GM18907 (cell line): ENCODE measurements around the gene MEAK7.

Source experiments
- ATAC-seq: cut with Tn5 transposase; IDR thresholded peaks from one replicate; pipeline ENCODE4 v1.9.1; 2021; ENCODE audit warnings: mild to moderate bottlenecking, moderate library complexity; ENCODE audit not compliant: unreplicated experiment

The MEAK7 gene, protein sequence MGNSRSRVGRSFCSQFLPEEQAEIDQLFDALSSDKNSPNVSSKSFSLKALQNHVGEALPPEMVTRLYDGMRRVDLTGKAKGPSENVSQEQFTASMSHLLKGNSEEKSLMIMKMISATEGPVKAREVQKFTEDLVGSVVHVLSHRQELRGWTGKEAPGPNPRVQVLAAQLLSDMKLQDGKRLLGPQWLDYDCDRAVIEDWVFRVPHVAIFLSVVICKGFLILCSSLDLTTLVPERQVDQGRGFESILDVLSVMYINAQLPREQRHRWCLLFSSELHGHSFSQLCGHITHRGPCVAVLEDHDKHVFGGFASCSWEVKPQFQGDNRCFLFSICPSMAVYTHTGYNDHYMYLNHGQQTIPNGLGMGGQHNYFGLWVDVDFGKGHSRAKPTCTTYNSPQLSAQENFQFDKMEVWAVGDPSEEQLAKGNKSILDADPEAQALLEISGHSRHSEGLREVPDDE

DNA sequence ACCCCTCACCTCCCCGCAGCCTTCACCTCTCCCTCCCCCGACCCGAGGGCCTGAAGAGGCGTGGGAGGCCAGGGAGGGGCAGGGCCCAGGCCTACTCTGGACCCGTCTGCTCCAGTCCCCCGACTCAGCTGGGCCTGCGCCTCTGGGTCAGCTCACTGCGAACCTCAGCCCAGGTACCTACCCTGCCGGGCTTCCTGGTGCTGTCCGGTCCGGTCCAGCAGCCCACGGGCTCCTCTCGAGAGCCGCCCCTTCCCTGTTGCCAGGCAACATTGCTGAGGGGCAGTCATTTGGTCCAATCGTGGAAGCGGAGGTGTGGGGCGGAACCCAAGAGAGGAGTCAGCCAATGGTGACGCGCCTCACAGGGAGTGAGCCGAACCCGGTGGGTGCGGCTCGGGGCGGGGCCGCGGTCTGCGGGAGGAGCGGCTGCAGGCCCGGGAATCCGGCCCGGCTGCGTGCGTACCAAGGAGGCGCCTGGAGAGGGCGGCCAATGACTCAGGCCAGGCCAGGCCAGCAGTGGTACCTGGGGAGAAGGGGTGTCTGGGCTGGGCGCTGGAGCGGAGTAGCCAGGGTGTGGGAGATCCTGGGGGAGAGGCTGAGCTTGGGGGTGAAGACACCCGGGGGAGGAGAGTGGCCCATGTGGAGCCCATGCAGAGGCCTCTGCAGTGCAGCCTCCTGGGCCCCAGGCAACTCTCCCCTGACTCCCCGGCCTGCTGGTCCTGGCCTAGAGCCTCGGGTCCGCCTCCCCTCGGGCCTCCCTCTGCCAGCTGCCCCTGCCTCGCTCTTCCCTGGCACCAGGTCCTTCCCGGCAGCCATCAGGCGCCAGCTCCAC is at the start of gene MEAK7:
Gene MEAK7 (minus strand): TSS at position 240 of the 829 bp plus-strand sequence. CDS start 6,573 bp downstream, outside the sequence.
- ATAC-seq = peak; percentile 96

DNA sequence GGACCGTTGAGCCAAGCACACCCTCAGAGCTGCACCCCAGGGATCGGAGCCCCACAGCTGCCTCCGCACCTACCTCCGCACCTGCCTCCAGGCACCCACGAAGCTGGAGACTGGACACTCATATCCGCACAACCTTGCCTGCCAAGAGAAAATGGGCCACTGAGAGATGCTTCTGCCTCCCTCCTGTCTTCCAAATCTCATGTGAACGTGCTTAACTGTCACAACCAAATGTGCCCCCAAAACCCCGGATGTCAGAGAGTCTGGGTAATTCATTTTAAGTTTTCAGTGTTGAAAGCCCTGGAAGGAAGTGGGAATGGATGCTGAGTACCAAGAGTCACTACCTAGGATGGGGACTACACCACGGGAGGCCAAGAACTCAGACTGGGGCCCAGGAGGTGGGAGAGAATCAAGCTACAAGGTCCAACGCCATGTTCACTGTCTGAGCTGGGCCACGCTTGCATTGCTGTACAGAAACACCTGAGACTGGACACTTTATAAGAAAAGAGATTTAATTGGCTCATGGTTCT is 49.5 kb upstream of the MEAK7 start:
- no peak for ATAC-seq

DNA sequence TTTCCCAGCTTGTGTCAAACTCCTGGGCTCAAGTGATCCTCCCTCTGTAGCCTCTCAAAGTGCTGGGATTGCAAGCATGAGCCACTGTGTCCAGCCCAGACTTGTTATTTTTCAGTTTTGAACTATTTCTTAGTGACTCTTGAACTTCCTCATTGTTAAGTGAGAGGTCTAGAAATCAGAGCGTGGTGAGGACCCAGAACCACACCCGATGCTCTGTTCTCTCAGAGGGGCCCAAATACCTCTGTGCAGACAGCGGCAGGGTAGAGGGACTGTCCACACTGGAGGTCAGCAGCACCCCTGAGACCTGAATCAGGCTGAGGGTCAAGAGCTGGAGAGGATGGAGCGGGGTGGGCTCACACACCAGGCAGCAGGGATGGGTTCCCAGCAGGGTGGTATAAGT is 47.7 kb upstream of the MEAK7 start:
- ATAC-seq = no peak

DNA sequence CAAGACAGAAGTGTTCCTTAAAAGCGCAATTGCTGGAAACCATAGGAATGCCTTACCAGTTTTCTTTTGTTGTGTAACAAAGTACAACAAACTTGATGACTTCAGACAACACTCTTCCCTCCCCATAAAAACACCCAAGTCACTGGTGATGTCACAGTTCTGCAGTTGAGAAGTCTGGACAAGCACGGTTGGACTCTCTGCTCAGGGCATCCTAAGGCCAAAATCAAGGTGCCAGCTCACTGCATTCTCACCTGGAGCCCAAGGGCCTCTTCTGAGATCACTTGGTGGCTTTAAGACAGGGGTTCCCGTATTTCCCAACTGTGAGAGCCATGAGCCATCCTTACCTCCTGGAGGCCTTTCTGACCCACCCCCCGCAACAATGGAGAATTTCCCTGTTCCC is 45.6 kb upstream of the MEAK7 start:
- no peak for ATAC-seq

DNA sequence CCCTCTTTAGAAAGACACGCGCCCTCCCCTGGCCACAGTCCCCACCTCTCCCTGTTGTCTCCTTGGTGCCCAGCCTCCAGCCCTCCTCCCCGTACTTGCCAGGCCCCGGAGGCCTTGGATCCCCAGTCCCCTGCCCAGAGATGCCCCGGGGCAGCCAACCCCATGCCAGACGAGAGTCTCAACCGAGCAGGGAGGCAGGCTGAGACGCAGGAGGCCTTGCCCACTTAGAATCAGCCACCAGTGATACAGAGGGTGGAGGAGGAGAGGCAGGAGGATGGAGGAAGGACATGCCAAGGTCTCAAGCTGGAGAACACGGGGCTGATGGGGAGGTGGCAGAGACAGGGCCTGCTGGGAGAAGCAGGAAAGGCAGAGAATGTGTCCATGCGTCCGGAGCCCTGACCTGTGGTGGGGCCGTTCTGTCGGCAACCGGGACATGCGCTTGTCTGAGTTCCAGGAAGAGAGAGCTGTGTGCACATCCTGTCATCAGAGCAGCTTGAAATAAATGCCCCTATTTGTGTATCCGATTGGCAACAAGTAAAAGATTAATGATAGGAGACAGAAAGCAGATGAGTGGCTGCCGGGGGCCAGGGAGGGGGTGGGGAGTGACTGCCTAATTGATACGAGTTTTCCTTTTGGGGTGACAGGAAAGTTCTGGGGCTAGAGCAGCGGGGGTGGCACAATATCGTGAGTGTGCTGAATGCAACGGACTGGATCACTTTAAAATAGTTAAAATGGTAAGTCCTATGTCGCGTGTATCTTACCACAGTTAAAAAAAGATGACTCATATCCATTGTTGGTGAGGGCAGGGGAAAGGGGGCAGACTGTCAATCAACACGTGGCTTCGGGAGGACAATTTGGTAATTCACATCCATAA is 44.7 kb upstream of the MEAK7 start:
- ATAC-seq = peak; percentile 76

DNA sequence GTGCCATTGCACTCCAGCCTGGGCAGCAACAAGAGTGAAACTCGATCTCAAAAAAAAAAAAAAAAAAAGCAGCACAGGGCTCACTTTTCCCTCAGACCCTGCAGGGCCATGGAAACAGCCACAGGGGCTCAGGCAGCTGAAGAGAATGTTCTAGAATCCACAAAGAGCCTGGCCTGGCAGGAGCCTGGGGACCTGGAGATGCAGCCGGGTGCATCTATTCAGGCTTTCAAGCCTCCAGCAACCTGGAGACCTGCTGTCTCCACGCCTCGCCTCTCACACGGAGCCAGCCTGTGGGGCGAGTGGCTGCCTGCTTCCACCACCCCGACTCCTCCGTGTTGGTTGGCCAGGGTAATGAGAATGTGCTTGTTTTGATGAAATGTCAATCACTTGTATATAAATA is 44.0 kb upstream of the MEAK7 start:
- no peak for ATAC-seq

DNA sequence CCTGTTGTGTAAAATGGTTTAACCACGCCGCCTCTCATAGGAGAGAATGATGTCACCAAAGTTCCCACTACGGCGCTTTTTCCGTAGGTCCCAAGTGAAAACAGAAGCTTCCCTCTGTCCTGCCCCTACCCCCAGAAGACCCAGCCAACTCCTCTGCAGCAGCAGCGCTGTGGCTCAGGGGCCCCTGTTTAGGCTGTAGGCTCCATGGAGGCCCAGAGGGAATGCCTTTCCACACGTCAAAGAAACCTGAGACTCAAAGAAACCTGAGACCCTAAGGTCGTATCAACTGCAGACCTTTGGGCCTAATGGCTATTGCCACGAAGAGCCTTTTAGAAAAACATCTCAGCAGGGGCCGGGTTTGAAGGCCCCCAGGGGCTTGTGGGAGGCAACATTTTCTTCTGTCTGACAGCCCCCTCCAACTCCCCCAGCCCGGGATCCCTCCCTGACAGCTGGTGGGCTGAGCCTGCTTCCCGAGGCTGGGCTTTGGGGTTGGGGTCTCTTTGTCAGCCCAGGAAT is 43.1 kb upstream of the MEAK7 start:
- ATAC-seq = no peak

DNA sequence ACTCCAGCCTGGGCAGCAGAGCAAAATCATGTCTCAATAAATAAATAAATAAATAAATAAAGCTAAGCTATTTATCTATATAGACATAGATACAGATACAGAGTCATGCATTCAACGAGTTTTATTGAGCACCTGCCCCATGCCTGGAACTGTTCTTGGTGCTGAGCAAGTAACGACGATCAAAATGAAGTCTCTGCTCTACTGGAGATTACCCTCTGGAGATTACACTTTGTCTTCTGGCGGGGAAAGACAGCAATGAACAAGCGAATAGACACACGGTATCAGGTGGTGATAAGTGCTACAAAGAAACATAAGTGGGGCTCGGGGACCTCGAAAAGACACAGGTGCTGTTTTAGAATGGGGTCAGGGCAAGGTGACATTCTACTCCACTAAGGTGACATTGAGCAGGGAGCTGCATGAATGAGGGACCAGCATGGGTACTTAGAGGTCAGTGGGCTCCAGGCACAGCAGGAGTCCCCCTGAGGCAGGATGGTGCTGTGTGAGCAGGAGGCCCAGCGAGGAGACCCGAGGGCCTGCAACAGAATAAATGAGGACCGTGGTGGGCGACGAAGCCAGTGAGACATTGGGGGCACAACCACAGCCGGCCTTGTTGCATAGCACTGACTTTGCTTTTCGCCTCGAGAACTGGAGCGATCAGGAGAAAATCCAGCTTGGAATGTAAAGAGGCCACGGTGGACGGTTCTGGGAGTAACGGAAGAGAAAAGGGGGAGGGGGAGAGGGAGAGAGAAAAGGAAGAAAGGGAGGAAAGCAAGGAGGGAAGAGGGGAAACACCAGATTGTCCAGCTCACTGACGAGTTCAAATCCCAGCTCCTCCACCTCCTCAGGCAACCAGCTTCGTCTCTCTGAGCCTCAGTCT is 42.4 kb upstream of the MEAK7 start:
- ATAC-seq = no peak

DNA sequence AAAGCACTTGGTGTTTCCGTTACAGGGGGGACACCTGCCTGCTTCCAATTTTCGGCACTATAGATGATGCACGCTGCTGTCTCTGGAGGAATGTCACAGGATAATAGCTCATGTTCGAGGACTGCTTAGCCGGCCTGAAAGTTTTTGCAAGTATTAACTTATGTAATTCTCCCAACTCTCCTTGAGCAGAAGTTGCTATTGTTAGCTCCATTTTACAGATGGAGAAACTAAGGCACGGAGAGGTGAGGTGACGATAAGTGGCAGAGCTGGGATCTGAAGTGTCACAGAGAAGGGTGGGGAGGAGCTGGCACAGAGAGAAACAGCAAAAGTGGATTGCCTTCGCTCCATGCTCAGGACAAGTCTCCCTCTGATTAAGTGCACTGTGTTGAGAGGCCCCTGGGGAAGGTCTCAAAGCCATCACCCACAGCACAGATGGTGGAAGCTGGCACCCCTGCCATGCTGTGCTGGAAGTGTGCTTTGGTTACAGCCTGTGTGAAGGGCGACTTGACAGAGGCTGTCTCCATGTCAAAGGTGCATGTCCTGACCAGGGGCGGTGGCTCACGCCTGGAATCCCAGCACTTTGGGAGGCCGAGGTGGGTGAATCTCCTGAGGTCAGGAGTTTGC is 40.8 kb upstream of the MEAK7 start:
- no peak for ATAC-seq

DNA sequence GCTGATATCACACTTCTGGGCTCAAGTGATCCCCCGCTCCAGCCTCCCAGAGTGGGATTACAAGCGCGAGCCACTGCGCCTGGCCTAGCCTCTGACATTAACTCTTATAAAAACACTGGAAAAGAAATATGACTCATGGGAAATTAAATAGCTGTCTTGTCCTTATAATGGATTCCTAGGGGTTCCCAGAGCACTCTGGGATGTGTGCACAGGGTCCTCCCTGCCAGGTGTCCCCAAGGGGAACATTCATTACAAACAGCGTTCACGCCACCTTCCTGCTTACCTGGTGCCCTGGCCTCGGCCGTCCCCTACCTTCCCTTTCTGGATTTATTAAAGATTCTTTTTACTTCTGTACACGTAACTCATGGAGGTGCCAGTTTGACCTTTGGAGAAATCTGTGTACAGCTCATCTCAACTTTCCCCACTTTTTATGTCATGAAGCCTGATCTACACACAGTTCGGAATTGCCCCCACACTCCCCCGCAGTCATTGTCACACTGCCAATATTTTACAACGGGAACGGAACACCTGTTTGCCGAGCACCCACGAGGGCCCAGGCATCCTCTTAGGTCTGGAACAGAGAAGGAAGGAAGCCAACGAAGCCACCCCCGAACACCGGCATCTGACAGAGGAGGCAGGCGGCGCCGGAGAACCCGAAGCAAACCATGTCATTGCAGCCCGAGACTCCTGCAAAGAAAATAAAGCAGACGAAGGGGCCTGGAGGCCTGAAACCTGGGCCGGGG is 39.7 kb upstream of the MEAK7 start:
- ATAC-seq = no peak

DNA sequence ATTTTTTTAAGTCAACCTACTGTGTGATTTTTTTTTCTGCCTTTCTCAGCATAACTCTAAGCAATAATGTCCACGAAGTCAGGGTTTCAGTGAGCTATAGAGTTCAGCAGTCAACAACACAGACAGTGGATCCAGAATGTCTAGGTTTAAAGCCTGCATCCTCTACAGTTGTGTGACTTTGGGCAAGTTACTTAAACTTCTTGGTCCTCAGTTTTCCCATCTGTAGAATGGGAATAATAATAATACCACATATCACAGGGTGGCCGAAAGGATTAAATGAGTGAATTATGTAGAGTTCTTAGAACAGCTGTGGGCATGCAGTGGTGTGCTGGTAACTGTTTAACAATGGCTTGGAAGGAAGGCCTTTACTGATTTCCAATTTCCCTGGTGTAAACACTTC is 38.8 kb upstream of the MEAK7 start:
- ATAC-seq = no peak

DNA sequence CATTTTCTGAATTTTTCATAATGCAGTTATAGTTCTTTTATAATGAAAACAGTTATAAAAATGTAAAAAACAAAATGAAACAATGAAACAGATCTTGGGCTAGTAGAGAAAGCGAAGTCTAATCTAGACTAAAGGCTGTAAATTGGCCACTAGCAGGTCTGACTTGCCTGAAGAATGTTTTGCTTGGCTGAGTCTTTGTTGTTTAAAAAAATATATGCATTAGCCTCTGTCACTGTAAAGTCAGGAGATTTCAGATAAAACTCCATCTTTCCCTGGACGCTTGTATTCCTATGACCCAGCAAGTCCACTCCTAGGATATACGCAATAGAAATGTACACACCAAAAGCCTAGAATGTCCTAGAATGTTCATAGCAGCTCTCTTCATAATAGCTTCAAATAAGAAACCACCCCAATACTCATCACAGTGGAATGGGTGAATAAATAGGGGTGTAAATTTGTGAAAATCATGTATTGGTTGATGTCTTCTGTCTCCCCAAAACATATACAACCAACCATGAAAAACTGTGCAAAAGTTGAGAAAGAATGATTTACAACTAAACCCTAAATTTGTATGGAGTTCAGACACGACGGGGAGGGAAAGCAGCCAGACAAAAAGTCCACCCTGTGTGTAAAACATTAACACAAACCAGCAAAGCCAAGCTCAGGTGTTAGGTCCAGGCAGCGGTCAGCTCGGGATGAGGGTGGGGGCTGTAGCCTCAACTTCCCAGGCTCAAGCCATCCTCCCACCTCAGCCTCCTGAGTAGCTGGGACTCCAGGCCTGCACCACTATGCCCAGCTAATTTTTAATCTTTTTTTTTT is 37.7 kb upstream of the MEAK7 start:
- ATAC-seq = no peak

DNA sequence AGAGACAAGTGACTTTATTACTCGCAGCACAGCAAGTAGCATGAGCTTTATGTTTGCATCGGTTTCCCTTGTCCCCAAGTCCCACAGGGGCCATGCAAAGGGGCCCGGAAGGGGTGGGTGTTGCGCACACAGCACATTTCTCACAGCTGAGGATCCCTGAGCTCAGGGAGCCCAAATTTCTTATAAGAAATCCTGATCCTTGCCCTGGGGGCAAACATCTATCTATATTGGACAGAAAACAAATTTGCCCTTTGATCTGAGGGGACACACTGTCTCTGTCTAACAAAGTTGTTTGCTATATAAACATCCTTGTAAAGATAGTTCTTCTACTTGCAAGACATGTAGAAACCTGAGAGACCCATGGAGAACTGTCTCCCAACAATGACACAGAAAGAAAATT is 35.7 kb upstream of the MEAK7 start:
- ATAC-seq = no peak

DNA sequence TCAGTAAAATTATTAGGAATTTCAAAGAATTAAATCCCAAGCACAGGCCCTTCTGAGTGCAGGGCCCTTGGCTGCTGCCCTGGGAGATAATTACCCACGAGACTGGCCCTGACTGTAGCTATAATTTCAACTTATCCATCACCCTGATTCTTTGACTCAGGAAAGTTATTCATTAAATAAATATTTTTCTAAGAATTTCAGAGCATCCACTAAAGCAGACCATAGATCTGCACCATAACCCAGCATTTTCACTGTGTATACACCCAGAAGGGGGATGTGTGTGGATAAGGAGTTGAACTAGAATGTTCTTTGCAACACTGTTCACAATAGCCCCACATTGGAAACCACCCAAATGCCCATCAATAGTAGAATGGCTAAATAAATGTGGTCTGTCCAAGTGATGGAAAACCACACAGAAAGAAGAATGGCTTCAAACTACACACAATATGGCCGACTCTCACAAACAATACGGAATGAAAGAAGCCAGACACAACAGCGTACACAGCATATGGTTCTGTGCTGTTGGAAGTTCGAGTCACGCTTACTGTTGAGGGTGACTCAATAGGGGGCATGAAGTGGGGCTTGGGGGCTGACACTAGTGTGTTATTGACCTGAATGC is 33.9 kb upstream of the MEAK7 start:
- ATAC-seq = no peak

DNA sequence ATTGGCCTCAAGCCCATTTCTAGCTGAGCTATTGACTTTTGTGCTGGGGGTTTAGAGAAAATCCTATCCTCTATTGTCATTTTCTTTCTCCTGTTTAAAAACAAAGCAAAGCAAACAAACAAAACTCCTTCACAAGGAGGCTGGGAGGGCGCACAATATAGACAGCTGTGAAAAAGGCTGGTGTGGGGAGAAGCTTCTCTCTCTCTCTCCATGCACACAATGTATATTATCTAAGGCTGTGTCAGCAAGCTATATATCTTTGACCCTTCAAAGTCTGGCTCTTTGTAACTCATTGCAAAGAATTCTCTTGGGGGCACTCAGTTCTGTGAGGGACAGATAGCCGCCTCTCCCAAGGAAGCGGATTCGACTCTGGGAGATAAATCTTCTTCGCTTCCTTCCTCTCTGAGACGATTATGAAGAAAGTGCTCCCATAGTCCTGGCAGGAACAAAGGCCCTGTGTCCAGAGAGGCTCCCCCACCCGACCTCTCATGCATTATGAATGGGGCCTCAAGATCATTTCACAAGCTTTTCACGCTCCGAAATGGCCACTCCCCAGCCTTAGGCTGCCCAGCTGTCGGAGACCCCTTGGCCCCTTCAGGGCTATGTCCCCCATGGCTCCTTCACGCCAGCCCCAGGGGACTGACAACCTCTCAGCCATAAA is 33.2 kb upstream of the MEAK7 start:
- no peak for ATAC-seq

DNA sequence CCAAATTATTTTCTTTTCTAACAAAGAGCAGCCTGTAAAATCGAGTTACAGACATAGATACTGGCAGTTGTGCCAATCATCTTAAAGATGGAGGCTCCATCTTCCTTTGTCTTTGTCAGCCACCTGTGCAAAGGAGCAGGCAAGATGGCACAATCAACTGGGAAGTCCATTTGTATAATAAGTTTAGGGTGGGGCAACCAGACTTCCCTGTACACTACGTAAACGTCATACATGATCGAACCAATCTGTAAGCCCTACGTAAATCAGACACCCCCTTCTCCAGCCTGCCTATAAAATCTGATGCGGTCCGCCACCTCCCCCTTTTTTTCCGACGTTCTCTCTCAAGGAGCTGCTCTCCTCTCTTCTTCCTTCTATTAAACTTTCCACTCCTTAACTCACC is 31.4 kb upstream of the MEAK7 start:
- no peak for ATAC-seq

DNA sequence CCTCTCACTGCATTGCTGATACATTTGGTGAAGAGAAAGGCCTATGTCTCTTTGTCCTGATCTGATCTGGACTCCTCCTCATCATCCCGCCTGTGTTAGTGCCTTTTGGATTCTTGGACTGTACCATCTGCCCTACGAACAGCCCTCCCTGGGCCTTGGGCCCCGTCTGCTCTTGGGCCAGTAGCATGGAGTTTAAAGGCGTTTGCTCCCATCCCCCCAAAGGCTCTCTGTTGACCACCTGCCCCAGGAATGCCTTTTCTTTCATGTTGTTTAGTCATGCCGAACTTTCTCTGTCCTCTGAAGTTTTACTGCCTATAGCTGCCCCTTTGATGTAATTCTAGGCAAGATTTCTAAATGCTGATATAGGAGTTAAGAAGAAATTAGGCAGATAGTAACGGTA is 30.9 kb upstream of the MEAK7 start:
- no peak for ATAC-seq
